ENCODE results near the gene MDP1. TPM values are rescaled to one million over a fixed set of nuclear protein-coding genes. Genes with fewer than 3 reads are reported as not detected.

The MDP1 gene
- total and polyA plus RNA-seq, 8 donors: 9.3 to 26.9 (median 16.1) TPM; not detected in 1

- Histone ChIP-seq H3K4me1 (peaks cover 29 to 83% (median 62%) of the 10 kb centered on the region in 4 donors), H3K27ac (peak overlapping the region in 3 of 5 donors; percentile 88 to 96 (median 92)), H3K27me3 (no peaks in the 10 kb centered on the region), H3K9me3 (no peaks in the 10 kb centered on the region), H3K36me3 (peaks cover 36 to 50% (median 44%) of the 10 kb centered on the region in 4 donors), H3K4me3 (peak overlapping the region in 1 of 4 donors; percentile 77)
- 49 to 75% (median 71%) methylated on average over 3 of the region's 3 CpGs for WGBS, 5 donors
- TF ChIP-seq CTCF (IDR thresholded peaks at IDR 0.05) (no peak), POLR2AphosphoS5 (IDR thresholded peaks at IDR 0.05) (no peak)
- intact Hi-C loops (cut with DNase I; ENCODE audit: low total_unique reads): no loop called here
- no peak for DNase-seq
Measured at GRCh38 chr14:24234095-24235005, 18.5 kb upstream of the MDP1 start.

- peak overlapping the region; percentile 76 to 95 (median 76) for H3K4me3 ChIP-seq
- no peaks in the 10 kb centered on the region for H3K9me3 ChIP-seq
- peaks cover 26 to 75% (median 54%) of the 10 kb centered on the region in 4 donors for H3K4me1 ChIP-seq
- intact Hi-C loops (cut with DNase I; ENCODE audit: low total_unique reads): no loop called here
- peak overlapping the region in 4 of 5 donors; percentile 83 to 96 (median 90) for H3K27ac ChIP-seq
- WGBS, 5 donors: 27 to 57% (median 38%) methylated on average over 2 of the region's 2 CpGs
- TF ChIP-seq EP300 (IDR thresholded peaks at IDR 0.05) (no peak), CTCF (IDR thresholded peaks at IDR 0.05) (no peak), POLR2A (IDR thresholded peaks at IDR 0.05) (no peak), POLR2AphosphoS5 (IDR thresholded peaks at IDR 0.05) (no peak)
- DNase-seq: no peak
- H3K36me3 ChIP-seq: peaks cover 29 to 46% (median 36%) of the 10 kb centered on the region in 4 donors
- no peaks in the 10 kb centered on the region for H3K27me3 ChIP-seq
Measured at GRCh38 chr14:24233538-24233866, 17.6 kb upstream of the MDP1 start.

- peaks cover 23 to 46% (median 35%) of the 10 kb centered on the region in 4 donors for H3K36me3 ChIP-seq
- intact Hi-C loops (cut with DNase I; ENCODE audit: low total_unique reads): no loop called here
- TF ChIP-seq POLR2AphosphoS5 (IDR thresholded peaks at IDR 0.05) (peak in 2 of 3 donors; percentile 26 to 61), CTCF (IDR thresholded peaks at IDR 0.05) (no peak)
- peaks cover 26 to 74% (median 53%) of the 10 kb centered on the region in 4 donors for H3K4me1 ChIP-seq
- H3K27ac ChIP-seq: peak within 1 kb of the TSS; percentile 81 to 96 (median 88)
- H3K4me3 ChIP-seq: peak within 1 kb of the TSS; percentile 76 to 95 (median 76)
- no peaks in the 10 kb centered on the region for H3K27me3 ChIP-seq
- no peak for DNase-seq
- WGBS, 5 donors: 3 to 6% (median 4%) methylated on average over 29 to 38 of the region's 38 CpGs
- no peaks in the 10 kb centered on the region for H3K9me3 ChIP-seq
Measured at GRCh38 chr14:24232645-24233537, 17.0 kb upstream of the MDP1 start, which contains the start of gene GMPR2. Gene GMPR2 (plus strand): TSS chr14:24232929. CDS start chr14:24233254, 325 bp downstream.

- no peak for TF ChIP-seq EP300 (IDR thresholded peaks at IDR 0.05)
- no peak for TF ChIP-seq CTCF (IDR thresholded peaks at IDR 0.05)
- TF ChIP-seq POLR2AphosphoS5 (IDR thresholded peaks at IDR 0.05): peak; percentile 19 to 65 (median 52)
- peak in 1 of 4 donors; percentile 39 for TF ChIP-seq POLR2A (IDR thresholded peaks at IDR 0.05)
- Histone ChIP-seq H3K4me3 (peak within 1 kb of the TSS; percentile 76 to 95 (median 76)), H3K4me1 (peaks cover 26 to 74% (median 51%) of the 10 kb centered on the region in 4 donors), H3K27ac (peak within 1 kb of the TSS; percentile 81 to 96 (median 88)), H3K9me3 (no peaks in the 10 kb centered on the region), H3K36me3 (peaks cover 20 to 45% (median 34%) of the 10 kb centered on the region in 4 donors), H3K27me3 (no peaks in the 10 kb centered on the region)
- intact Hi-C loops (cut with DNase I; ENCODE audit: low total_unique reads): no loop called here
- peak; percentile 88 to 96 for DNase-seq
- WGBS, 5 donors: 0 to 1% (median 0%) methylated on average over 14 to 30 of the region's 30 CpGs
Measured at GRCh38 chr14:24232121-24232644, 16.3 kb upstream of the MDP1 start, which contains the start of gene NEDD8. Gene NEDD8 (minus strand): TSS chr14:24232367. CDS start chr14:24232267, 100 bp downstream.
